Measurements from ENCODE around the gene CACNG4. TPM values are rescaled to one million over a fixed set of nuclear protein-coding genes. Genes with fewer than 3 reads are reported as not detected.

Gene CACNG4
- total and polyA plus RNA-seq, 9 of the 15 experiments (the other 6 are each of a cell fraction or from before 2014, with no cell fraction given) = 0.07 TPM; not detected in 8

- in situ Hi-C loops (cut with MboI) (no loop called here), intact Hi-C loops (cut with micrococcal nuclease) (no loop called here)
- no TSS peak for BruUV-seq (replicated peaks)
- no peak for TF ChIP-seq POLR3A (IDR thresholded peaks at IDR 0.05; ENCODE audit: borderline replicate concordance, extremely low read depth, insufficient read depth, insufficient read length)
- TF ChIP-seq ETS2 (tag; IDR thresholded peaks at IDR 0.05; ENCODE audit: borderline replicate concordance, poor library complexity, severe bottlenecking) = no peak
- TF ChIP-seq HNRNPLL (IDR thresholded peaks at IDR 0.05; ENCODE audit: low read depth, low read length, poor library complexity, severe bottlenecking) = no peak
- TF ChIP-seq BRD4 (IDR thresholded peaks at IDR 0.05) = no peak
- TF ChIP-seq TRIM28 (IDR thresholded peaks at IDR 0.05) = no peak
- no peak for TF ChIP-seq U2AF2 (optimal IDR thresholded peaks at IDR 0.05; ENCODE audit: low read depth, low read length)
- TF ChIP-seq ZEB2 (IDR thresholded peaks at IDR 0.05) = no peak
- TF ChIP-seq TFAP4 (CRISPR knock-in tag; IDR thresholded peaks at IDR 0.05; ENCODE audit: borderline replicate concordance) = no peak
- TF ChIP-seq ZNF274 (IDR thresholded peaks at IDR 0.05; ENCODE audit: borderline replicate concordance, low read depth, low read length) = no peak
- no peak for FAIRE-seq
- Histone ChIP-seq H3K9ac (ENCODE audit: insufficient read depth in 1 of 2, low read depth in 2 of 2, low read length in 2 of 2) (no peak overlapping the region), H3K9me3 (replicated peaks; ENCODE audit: control insufficient read depth, insufficient read depth, low read depth, low read length) (no peaks in the 10 kb centered on the region), H2AFZ (ENCODE audit: low read depth, low read length) (no peak overlapping the region), H3K4me1 (replicated peaks in 1 of 2; ENCODE audit: control insufficient read depth in 2 of 2, insufficient read depth in 2 of 2, low read length in 2 of 2) (peaks cover 0 to 6% of the 10 kb centered on the region in 2 experiments; a peak in 1 of 5 replicates), H3K36me3 (ENCODE audit: control insufficient read depth, insufficient read depth, low read length) (no peaks in the 10 kb centered on the region; the same call in 2 of the 3 replicates), H3K27ac (ENCODE audit: extremely low read depth, low read depth, low read length) (no peak overlapping the region), H3K4me2 (ENCODE audit: insufficient read depth, low read length) (no peak overlapping the region), H3K79me2 (ENCODE audit: control insufficient read depth, insufficient read depth, low read length) (no peaks in the 10 kb centered on the region), H3K27me3 (ENCODE audit: control insufficient read depth in 2 of 2, insufficient read depth in 2 of 2, low read length in 2 of 2) (peaks cover 28 to 47% of the 10 kb centered on the region in 2 experiments), H3K9me1 (ENCODE audit: control insufficient read depth, insufficient read depth, low read length) (no peaks in the 10 kb centered on the region), H4K20me1 (replicated peaks; ENCODE audit: control insufficient read depth, insufficient read depth, low read length) (no peaks in the 10 kb centered on the region), H3K4me3 (no peak overlapping the region)
- POLR2A ChIA-PET = no interaction called here
- 29% methylated on average over 18 of the region's 18 CpGs for WGBS (ENCODE audit: insufficient coverage, low coverage, missing lambda C conversion rate)
- no peak for ATAC-seq
- CTCF ChIA-PET (ENCODE audit: low intra/inter-chr PET ratio) = no interaction called here
- DNase-seq (ENCODE audit: extremely low read depth in 1 of 4, low spot score in 3 of 4) = no peak
These were observed 92.4 kb downstream of the CACNG4 start for GRCh38 chr17:67056746-67057490.

Data from K562 (cell line).